GM23338 (cell line): ENCODE data around the gene ITPKA.

Experiments used
- CREB1 ChIP-seq: fragments of 250-450 bp; sonication (Bioruptor Pico); IDR thresholded peaks from 2 replicates; pipeline ENCODE4 v1.5.0; 2020; ENCODE audit warnings: low read depth, mild to moderate bottlenecking, moderate library complexity
- CTCF ChIP-seq, 2 experiments: fragments of 200-600 bp in 1 of 2; sonication (generic) in 1 of 2; conservative IDR thresholded peaks; 2 replicates each; pipeline versions ENCODE4 v1.5.1 to v1.6.1; 2016 to 2017; ENCODE audit warnings: antibody characterized with exemption in 2 of 2, low read depth in 2 of 2, mild to moderate bottlenecking in 2 of 2, moderate library complexity in 1 of 2
- EZH2 ChIP-seq: fragments of 200-600 bp; sonication (generic); IDR thresholded peaks from one replicate; pipeline ENCODE4 v1.8.0; 2017; ENCODE audit warnings: antibody characterized with exemption, mild to moderate bottlenecking, low read depth; ENCODE audit not compliant: unreplicated experiment
- EZH2phosphoT487 ChIP-seq: fragments of 200-600 bp; sonication (generic); IDR thresholded peaks from one replicate; pipeline ENCODE4 v1.8.1; 2018; ENCODE audit warnings: antibody characterized with exemption; ENCODE audit not compliant: unreplicated experiment
- JUNB ChIP-seq: IDR thresholded peaks from one replicate; pipeline ENCODE4 v1.6.1; 2016; ENCODE audit warnings: antibody characterized with exemption; ENCODE audit not compliant: unreplicated experiment
- POLR2AphosphoS5 ChIP-seq: IDR thresholded peaks from 2 replicates; pipeline ENCODE4 v1.6.1; 2016; ENCODE audit warnings: antibody characterized with exemption, low read depth
- REST ChIP-seq: IDR thresholded peaks from one replicate; pipeline ENCODE4 v1.6.1; 2018; ENCODE audit warnings: antibody characterized with exemption; ENCODE audit not compliant: unreplicated experiment
- ZNF114 ChIP-seq: fragments of 250-450 bp; sonication (Bioruptor Pico); IDR thresholded peaks from 2 replicates; pipeline ENCODE4 v1.5.0; 2020; ENCODE audit warnings: mild to moderate bottlenecking, moderate library complexity

- no peak for TF ChIP-seq CTCF (conservative IDR thresholded peaks at IDR 0.05; ENCODE audit: low read depth in 2 of 2)
- TF ChIP-seq CREB1 (CRISPR knock-in tag), result no peak
- no peak for TF ChIP-seq POLR2AphosphoS5
- TF ChIP-seq EZH2, result no peak
- no peak for TF ChIP-seq EZH2phosphoT487
- TF ChIP-seq REST, result no peak
- TF ChIP-seq ZNF114 (CRISPR knock-in tag), result no peak
- no peak for TF ChIP-seq JUNB
Observed at GRCh38 chr15:41486286-41486685, 7.4 kb upstream of the ITPKA start.
